A673 (cell line): ENCODE data around the gene NTRK3. TPM values are rescaled to one million over a fixed set of nuclear protein-coding genes. Genes with fewer than 3 reads are reported as not detected.

Experiments
- Bru-seq: library from RNA; stranded (reverse); fragments of 400-500 nt; gene quantifications from one replicate; lab custom pipeline; 2021; lab: Mats Ljungman, UMichigan
- BruChase-seq, 2 experiments: library from RNA; stranded (reverse); fragments of 400-500 nt; gene quantifications; one replicate each; lab custom pipeline; 2021; lab: Mats Ljungman, UMichigan
- BruUV-seq: library from RNA; stranded (reverse); fragments of 400-500 nt; replicated peaks from 2 replicates; lab custom pipeline; 2021; lab: Mats Ljungman, UMichigan
- CTCF ChIA-PET: fragments of 300-600 bp; sonication (Branson Sonifier 250); formaldehyde crosslinking; loops from one replicate; lab custom pipeline; 2022; ENCODE audit warnings: antibody characterized with exemption; lab: Charles Lee
- POLR2A ChIA-PET: fragments of 300-600 bp; sonication (Branson Sonifier 250); formaldehyde crosslinking; loops from one replicate; lab custom pipeline; 2022; ENCODE audit warnings: antibody characterized with exemption; ENCODE audit not compliant: low non-redundant PET; lab: Charles Lee
- DNase-seq: peaks from one replicate; pipeline ENCODE4 v3.0.0-alpha.2; 2015; ENCODE audit warnings: low spot score
- H3K27ac ChIP-seq: fragments of 200-600 bp; sonication (generic); 2 replicates; pipeline ENCODE4 v1.5.1; 2016; ENCODE audit warnings: mixed run types, low read depth, mild to moderate bottlenecking, mixed read lengths, antibody characterized with exemption, low read length; ENCODE audit not compliant: poor library complexity, severe bottlenecking
- H3K27me3 ChIP-seq: fragments of 200-600 bp; sonication (generic); replicated peaks from 2 replicates; pipeline ENCODE4 v1.6.1; 2017; ENCODE audit warnings: mixed run types, low read depth, mild to moderate bottlenecking, mixed read lengths, antibody characterized with exemption, low read length; ENCODE audit not compliant: insufficient read depth, poor library complexity
- H3K36me3 ChIP-seq: fragments of 200-600 bp; sonication (generic); 2 replicates; pipeline ENCODE4 v1.6.1; 2016; ENCODE audit warnings: mixed run types, mild to moderate bottlenecking, mixed read lengths, antibody characterized with exemption, low read length; ENCODE audit not compliant: insufficient read depth, poor library complexity, severe bottlenecking
- H3K4me1 ChIP-seq: fragments of 200-600 bp; sonication (generic); 2 replicates; pipeline ENCODE4 v1.6.1; 2017; ENCODE audit warnings: mixed run types, mild to moderate bottlenecking, mixed read lengths, antibody characterized with exemption, low read length; ENCODE audit not compliant: insufficient read depth, poor library complexity, severe bottlenecking
- H3K4me3 ChIP-seq: fragments of 200-600 bp; sonication (generic); 2 replicates; pipeline ENCODE4 v1.5.1; 2016; ENCODE audit warnings: low read depth, mixed run types, mild to moderate bottlenecking, mixed read lengths, low read length; ENCODE audit not compliant: poor library complexity, severe bottlenecking
- H3K9me3 ChIP-seq: fragments of 200-600 bp; sonication (generic); 2 replicates; pipeline ENCODE4 v1.6.1; 2016; ENCODE audit warnings: mixed run types, low read depth, mild to moderate bottlenecking, mixed read lengths, antibody characterized with exemption, low read length; ENCODE audit not compliant: poor library complexity, severe bottlenecking
- CTCF ChIP-seq: fragments of 300-800, 200-600 bp; sonication (generic); conservative IDR thresholded peaks from 2 replicates; pipeline ENCODE4 v1.5.1; 2017; ENCODE audit warnings: low read depth, mild to moderate bottlenecking, antibody characterized with exemption, low read length, moderate library complexity, mixed read lengths
- EZH2 ChIP-seq: fragments of 200-600 bp; sonication (generic); IDR thresholded peaks from 2 replicates; pipeline ENCODE4 v1.6.1; 2017; ENCODE audit warnings: borderline replicate concordance, low read depth, mild to moderate bottlenecking, mixed read lengths, antibody characterized with exemption, low read length; ENCODE audit not compliant: poor library complexity, severe bottlenecking
- intact Hi-C: fragments of 100-400 bp; cut with micrococcal nuclease; formaldehyde crosslinking; loops from one replicate; pipeline ENCODE4 v1.10.0; 2022; ENCODE audit not compliant: unreplicated experiment
- long read RNA-seq: library from polyadenylated mRNA; stranded (forward); transcript quantifications from one replicate; pipeline ENCODE4 v2.0.0, GENCODE V29; 2022
- total RNA-seq: library from RNA; stranded (reverse); gene quantifications from 2 replicates; pipeline ENCODE4 v1.2.3, GENCODE V29; 2021

NTRK3 gene
- total RNA-seq (not detected in 2 replicates), Bru-seq, nascent RNA (percentile 1 among the genes with signal in this experiment), BruChase-seq, experiment 1, labeled RNA remaining after a 2-hour chase (percentile 0 among the genes with signal in this experiment), BruChase-seq, experiment 2, labeled RNA remaining after a 6-hour chase (percentile 1 among the genes with signal in this experiment)
- long read RNA-seq: 0 reads

GRCh38 chr15:88256279-88257230 is at the start of gene NTRK3:
NTRK3 (minus strand) TSS chr15:88256739; CDS start chr15:88256153, 586 bp downstream.
- peaks cover 87% of the 10 kb centered on the region for H3K27me3 ChIP-seq
- POLR2A ChIA-PET: interaction anchor here (0.6 kb wide), 1 partner anchor 289 kb away, joined by 4 read pairs; no protein-coding TSS in a partner anchor
- H3K9me3 ChIP-seq: no peaks in the 10 kb centered on the region
- H3K4me1 ChIP-seq: no peaks in the 10 kb centered on the region
- intact Hi-C loops: no loop called here
- H3K4me3 ChIP-seq: peak within 1 kb of the TSS; percentile 25
- no TSS peak for BruUV-seq
- peak; percentile 33 for DNase-seq
- no peak within 1 kb of the TSS for H3K27ac ChIP-seq
- CTCF ChIA-PET: no interaction called here
- H3K36me3 ChIP-seq: no peaks in the 10 kb centered on the region
- TF ChIP-seq CTCF (no peak), EZH2 (no peak)

GRCh38 chr15:88303395-88303794 is 46.9 kb upstream of the NTRK3 start:
- no peak for DNase-seq
- ChIA-PET CTCF (no interaction called here), POLR2A (no interaction called here)
- no peak for TF ChIP-seq CTCF
- TF ChIP-seq EZH2: no peak
- intact Hi-C loops: no loop called here
- Histone ChIP-seq H3K9me3 (no peaks in the 10 kb centered on the region), H3K4me3 (no peak overlapping the region), H3K4me1 (no peaks in the 10 kb centered on the region), H3K27ac (no peak overlapping the region), H3K27me3 (peaks cover 26% of the 10 kb centered on the region), H3K36me3 (no peaks in the 10 kb centered on the region)
- BruUV-seq: no TSS peak

- H3K27me3 ChIP-seq: peaks cover 26% of the 10 kb centered on the region
- no peaks in the 10 kb centered on the region for H3K36me3 ChIP-seq
- ChIA-PET POLR2A (no interaction called here), CTCF (no interaction called here)
- no peak overlapping the region for H3K4me3 ChIP-seq
- no peaks in the 10 kb centered on the region for H3K9me3 ChIP-seq
- TF ChIP-seq CTCF (no peak), EZH2 (no peak)
- no TSS peak for BruUV-seq
- no peak for DNase-seq
- intact Hi-C loops: no loop called here
- no peak overlapping the region for H3K27ac ChIP-seq
- H3K4me1 ChIP-seq: no peaks in the 10 kb centered on the region
These were observed 45.8 kb upstream of the NTRK3 start for GRCh38 chr15:88302373-88302772.
